ENCODE results near the gene KCNAB2.
"Not testable (repeated sequence)": the region's sequence is repeated elsewhere in the genome, so short reads cannot be mapped to it uniquely, and the experiment has no call there.

KCNAB2 gene

DNA sequence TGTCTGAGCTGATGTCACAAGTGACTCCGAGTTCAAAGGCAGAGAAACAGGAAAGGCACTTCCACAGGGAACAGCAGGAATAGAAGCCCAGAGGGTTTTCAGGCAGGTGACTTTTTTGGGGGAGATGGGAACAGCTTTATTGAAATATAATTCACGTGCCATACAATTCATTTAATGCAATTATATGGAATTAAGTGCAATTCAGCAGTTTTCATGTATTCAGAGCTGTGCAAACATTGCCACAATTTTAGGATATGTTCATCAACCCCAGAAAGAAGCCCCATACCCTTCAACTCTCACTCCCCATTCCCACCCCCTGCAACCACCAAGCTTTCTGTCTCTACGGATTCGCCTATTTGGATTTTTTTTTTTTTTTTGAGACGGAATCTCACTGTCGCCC lies 17.0 kb downstream of the KCNAB2 start:
- DNase-seq: no peak

DNA sequence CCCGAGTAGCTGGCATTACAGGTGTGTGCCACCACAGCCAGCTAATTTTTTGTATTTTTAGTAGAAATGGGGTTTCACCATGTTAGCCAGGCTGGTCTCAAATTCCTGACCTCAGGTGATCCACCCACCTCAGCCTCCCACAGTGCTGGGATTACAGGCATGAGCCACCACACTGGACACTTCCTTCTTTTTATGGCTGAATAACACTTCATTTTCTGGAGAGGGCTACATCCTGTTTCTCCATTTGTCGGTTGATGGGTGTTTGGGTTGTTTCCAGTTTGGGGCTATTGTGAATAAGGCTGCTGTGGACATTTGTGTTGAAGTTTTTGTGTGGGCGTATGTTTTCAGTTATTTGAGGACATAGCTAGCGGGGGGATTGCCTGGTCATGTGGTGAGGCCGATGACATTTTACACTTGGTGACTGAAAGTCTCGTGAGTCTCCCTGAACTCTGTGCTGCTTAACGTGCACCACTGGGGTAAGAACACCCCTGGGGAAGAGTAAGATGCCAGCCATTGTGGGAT lies 17.9 kb downstream of the KCNAB2 start:
- not testable (repeated sequence) for DNase-seq

DNA sequence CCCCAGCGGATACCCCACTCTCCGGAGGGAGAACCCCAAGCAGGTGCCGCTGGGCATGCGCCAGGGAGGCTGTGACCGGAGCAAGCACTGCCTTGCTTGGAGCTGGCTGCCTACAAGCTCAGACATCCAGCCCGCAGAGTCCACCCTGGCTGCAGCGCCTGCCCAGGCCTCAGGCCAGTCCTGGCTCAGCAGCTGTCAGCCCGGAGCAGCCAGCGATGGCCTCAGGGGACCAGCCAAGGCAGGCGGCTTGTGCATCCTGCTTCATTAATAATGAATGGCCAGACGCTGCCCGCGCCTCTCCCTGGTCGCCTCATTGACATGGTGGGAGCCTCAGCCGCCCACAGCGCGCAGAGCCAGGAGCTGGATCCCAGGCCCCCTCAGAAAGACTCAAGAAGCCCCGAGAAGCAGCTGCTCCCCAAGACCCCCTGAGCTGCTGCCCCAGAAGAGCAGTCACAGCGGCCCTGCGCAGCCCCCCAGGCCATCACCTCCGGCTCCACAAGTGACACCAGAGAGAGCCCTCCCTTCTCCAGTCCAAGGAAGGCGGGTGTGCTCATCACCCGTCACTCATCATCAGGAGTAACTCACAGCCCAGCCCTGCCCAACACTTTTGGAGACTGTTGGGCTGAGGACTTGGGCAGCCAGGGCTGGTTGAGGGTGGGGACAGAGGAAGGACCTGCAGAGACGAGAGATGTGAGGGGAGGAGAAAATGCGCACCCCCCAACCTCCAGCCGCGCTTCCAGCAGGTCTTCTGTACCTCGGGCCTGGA lies 19.6 kb downstream of the KCNAB2 start:
- no peak for DNase-seq

DNA sequence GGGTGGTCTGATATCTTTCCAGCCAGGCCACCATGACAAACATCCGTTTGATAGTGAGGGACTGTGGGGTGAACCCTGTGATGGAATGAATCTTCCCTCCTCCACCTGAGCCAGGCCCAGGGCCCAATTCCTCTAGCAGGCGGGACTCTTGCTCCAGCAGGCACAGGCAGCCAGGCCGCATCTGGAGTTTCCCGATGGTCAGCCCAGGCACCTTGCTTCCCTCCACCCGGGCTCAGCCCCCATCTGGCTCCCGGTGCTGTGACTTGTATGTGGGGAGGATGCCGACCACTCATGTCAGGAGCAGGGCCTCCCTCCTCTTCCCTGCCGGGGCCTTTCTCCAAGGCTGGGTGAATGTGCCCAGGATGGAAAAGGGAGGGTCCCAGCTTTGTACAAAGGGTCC lies 21.0 kb downstream of the KCNAB2 start:
- no peak for DNase-seq

DNA sequence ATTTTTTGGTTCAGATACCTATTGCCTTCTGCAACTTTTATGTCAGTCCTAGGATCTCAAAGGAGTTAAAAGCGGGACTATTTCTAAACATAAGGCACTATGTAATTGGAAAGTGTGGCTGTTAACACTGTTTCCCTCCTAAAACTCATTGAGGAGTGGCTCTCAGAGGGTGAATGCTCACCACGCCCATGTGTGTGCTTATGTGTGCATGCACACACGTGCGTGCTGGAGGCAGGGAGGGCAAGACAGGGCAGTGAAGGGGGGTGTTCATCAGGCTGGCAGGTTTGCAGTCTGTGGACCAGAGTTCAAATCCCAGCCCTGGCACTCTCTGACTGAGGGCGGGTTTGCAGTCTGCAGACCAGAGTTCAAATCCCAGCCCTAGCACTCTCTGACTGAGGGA lies 22.4 kb downstream of the KCNAB2 start:
- DNase-seq: no peak

DNA sequence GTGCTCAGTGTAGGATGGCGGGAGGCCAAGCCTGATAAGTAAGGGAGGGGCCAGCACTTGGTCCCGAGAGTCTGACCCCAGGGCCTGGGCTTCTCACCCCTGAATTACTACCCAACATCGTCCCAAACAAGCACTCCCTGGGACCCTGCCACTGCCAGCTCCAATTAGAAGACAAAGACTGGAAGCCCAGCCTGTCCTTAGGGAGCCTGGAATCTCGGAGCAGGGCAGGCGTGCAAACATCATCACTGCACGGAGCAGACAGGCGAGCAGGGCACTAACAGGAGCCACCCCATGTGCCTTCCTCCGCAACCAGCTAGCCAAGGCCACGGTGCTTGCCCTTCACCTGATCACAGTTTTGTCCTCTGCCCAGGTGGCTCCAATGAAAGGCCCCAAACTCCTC lies 23.2 kb downstream of the KCNAB2 start:
- DNase-seq: no peak

DNA sequence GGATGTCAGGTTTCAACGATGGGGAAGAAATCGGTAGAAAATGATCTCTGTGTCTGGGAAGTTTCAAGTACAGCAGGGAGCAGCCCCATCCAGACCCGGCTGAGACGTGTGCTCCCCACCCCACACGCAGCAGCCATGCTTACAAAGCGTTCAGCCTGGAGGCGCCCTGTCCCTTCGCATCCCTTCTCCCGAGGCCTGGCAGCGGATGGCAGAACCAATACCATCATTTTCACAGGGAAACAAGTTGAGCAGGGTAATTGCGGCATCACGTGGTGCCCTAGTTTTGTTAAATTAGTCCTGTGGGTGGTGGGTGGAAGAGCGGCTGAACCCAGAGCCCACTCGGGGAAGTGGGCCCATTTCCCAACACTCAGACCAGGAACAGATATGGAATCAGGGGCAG lies 23.9 kb downstream of the KCNAB2 start:
- no peak for DNase-seq

DNA sequence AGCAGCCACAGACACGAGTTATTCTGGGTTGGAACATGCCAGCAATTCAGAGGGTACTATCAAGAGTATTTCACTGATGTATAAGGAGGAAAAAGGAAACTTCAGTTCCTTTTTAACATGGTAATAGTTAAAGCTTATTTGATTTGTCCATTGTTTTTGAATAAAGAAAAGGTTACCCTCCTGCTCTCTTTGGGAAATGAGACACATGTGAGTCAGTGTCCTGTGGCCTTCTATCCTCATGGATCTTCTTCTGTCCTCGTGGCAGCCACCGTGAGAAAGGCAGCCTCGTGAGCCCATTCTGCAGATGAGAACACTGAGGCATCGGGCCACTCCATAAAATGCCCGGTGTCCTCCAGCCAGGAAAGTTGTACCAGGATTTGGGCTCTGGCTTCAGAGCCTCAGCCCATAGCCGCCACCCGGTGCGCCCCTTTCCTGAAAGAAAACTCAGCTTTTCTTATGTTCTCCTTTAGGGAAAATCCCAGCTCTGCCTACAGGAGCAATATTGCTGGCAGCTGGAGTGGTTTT lies 24.8 kb downstream of the KCNAB2 start:
- DNase-seq: no peak

DNA sequence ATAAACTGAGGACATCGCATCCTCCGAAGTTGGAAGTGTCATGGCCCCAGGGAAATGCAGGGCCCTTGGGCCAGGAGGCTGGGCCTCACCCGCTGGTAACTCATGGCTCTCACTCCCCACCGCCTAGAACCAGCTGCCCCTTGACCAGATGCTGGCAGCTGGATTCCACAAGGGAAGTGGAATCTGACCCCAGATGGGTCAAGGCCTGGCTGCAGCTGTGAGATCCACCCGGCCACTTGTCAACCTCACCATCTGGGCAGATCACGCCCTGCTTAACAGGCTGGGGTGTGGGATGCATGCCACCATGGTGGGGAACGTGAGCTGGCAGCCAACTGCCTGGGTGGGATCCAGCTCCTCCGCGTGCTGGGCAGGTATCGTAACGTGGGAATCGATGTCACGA lies 25.5 kb downstream of the KCNAB2 start:
- no peak for DNase-seq

DNA sequence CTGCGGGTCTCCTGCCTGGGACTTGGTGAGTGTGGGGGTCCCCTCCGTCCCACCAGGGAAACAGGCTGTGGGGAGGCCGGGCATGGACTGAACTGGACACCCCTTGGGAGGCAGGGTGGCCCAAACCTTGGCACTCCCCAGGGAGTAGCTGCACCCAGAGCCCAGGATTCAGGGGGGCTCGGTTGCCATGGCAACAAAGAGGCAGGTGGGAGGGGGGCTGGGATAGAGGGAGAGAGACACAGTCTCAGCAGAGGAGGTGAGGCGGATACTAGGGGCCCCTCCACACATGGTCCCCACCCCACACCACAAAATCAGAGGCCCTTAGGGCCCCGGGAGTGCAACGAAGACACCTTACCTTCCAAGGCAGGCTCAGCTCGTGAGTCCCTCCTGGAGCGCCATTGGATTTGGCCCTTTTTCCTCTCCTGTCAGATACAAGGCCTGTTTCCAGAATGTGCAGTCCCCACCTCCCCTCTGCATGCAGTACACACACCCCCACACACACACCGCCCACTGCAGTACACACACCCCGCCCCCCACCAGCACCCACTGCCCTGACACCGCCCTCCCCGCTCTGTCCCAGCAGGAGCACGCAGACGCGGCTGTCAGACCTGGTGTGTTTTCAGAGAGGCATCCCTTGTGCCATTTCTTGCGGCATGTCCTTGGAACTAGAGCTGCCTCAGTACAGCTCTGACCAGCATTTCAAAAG lies 27.2 kb downstream of the KCNAB2 start:
- DNase-seq: no peak

DNA sequence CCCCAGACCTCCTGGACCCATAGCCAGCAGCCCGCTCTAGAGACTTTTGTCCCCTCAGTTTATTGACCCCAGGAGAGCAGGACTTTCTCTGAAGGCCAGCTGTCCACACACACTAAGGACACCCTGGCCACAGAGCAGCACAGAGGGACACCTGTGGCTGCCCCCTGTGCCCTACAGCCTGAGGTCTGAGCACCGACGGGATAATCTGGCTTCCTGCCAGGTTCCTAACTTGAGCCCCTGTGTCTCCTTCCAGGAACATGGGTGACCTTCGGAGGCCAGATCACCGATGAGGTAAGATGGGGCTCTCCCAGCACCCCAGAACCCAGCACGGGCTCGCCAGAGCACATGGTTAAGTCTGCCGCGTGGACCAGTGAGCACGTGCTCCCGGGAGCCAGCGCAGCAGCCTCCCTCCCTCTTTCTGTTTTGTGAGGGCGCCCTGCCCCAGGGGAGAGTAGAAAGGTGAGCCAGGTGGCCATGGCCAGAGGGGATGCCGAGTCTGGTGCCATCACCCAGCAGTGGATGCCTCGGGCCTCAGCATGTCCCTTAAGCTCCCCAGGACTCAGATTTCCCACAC lies 27.9 kb downstream of the KCNAB2 start:
- DNase-seq: no peak

DNA sequence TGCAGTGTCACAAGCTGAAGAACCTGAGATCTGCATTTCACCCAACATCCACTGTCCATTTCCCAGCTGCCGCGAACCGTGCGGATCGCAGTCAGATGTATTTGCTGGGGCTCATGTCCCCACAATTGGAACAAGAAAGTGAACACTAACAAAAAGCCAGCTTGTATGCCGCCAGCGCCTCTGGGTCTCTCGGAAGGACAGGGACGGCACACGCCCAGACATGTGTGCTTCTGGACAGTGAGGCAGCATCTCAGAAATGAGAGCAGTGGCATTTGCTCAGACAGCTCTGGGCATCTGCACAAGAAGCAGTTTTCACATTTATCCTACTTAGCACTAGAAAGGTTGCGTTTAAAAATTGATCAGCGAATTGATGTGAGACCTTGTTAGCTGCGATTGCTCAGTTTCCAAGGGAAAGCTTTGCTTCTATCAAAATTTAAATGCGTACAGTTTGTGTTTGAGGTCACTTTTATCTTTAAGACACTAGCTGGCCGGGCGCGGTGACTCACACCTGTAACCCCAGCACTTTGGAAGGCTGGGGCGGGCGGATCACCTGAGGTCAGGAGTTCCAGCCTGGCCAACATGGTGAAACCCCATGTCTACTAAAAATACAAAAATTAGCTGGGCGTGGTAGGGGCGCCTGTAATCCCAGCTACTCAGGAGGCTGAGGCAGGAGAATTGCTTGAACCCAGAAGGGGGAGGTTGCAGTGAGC lies 28.7 kb downstream of the KCNAB2 start:
- no peak for DNase-seq

DNA sequence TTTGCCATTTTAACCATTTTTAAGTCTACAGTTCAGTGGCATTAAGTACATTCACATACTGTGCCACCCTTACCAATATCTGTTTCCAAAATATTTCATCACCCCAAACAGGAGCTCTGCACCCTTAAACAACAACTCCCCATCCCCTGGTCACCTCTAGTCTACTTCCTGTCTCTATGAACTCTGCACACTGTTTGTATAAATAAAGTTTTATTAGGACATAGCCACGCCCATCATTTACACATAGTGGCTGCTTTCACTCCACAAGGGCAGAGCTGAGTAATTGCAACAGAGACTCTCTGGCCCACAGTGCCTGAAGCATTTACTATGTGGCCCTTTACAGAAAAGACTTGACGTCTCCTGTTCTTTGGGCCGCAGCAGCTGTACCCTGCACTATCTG lies 30.1 kb downstream of the KCNAB2 start:
- DNase-seq: no peak

DNA sequence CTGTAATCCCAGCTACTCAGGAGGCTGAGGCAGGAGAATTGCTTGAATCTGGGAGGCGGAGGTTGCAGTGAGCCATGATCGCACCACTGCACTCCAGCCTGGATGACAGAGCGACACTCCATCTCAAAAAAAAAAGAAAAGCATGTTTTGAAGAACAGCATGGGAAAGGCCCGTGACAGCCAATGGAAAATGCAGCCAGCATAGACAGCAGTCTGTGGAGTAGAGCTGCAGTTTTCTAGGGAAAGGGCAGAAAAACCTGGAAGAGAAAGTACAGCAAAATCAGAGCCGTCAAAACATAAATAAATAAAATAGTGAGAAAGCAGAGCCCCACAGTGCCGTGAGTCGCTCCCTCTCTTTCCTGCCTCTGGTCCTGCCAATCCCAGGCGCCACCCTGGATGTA lies 31.4 kb downstream of the KCNAB2 start:
- not testable (repeated sequence) for DNase-seq

DNA sequence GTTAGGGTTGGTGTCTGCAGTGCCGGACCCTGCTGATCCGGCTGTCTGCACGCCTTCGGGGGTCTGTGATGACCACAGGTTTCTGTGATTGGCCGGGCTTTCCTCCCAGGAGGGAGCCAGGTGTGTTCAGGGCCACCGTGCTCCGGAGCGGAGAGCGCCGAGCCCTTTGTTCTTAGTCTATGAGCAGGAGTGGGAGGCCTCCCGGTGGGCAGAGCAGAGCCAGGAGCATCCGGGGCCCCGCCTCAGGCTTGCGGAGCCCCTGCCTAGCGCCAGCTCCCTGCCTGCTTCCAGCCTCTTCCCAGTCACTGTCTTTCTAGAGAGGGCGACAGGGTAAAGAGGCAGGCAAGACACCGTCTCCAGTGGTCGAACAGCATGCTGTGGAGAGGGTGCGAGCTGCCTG lies 31.8 kb downstream of the KCNAB2 start:
- DNase-seq: no peak

DNA sequence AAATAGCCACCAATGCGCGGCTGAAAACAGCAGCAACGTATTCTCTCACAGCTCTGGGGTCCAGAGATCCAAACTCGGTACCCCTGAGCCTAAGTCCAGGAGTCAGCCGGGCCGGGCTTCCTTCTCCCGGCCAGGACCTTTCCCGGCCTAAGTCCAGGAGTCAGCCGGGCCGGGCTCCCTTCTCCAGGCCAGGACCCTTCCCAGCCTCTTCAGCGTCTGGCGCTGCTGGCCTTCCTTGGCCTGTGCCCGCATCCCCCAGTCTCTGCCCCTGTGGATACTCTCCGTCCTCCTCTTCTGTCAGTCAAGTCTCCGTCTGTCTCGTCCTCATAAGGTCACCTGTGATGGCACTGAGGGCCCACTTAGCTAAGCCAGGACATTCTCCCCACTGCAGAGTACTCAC lies 32.2 kb downstream of the KCNAB2 start:
- no peak for DNase-seq

DNA sequence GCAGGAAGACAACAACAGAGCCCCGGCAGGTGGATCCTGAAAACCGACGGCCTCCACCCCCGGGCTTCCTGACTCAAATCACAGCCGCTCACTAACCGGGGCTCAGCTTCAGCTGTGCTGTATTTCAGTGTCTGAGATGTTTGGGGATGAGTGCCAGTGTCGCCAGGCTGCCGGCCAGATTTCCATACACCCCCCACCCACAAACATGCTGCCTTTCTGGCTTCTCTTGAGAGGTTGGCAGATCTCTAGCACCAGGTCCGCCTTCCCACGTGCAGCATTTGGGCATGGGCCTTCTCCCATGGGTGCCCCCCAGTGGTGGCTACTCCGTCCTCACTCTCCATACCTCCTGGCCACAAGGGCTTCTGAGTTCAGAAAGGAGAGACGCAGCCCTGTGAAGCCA lies 34.8 kb downstream of the KCNAB2 start:
- no peak for DNase-seq

DNA sequence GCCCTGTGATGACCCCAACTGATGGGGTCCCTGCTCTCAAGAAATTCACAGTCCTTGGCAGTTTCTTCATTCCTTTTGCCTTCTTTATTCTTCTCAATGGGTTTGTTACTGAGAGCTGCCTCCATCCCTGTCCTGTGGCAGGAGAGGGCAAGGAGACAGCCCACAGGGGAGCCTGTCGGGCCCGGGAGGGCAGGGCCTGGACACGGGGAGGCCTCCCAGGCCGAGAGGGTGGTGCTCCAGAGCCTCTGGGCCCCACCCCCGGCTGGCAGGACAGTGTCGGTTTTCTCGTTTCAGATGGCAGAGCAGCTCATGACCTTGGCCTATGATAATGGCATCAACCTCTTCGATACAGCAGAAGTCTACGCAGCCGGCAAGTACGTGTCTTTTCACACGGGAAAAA lies 36.2 kb downstream of the KCNAB2 start:
- no peak for DNase-seq

DNA sequence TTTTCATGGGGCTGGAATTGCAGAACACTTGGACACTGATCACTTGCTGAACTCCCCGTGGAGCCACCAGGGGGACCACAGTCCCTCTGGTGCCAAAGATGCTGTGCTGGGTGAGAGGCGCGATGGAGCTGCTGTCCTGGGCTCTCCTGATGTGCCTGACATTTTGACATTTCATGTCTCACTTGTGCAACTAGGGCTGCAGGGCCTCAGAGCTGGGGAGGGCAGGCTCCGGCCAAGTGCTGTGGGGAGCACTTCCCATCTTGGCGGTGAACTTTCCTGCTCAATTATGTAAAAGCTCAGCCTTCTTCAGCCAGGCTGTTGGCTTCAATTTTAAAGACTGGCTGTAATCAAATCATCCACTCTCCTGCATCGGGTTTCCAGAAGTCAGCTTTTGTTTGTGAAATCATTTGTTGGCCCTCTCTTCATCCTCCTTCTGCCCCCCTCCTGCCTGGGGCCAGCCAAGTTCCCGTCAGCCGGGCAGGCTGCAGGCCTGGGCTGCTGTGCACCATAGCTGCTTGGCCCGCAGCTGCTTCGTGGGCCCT lies 36.8 kb downstream of the KCNAB2 start:
- DNase-seq: peak; percentile 11

DNA sequence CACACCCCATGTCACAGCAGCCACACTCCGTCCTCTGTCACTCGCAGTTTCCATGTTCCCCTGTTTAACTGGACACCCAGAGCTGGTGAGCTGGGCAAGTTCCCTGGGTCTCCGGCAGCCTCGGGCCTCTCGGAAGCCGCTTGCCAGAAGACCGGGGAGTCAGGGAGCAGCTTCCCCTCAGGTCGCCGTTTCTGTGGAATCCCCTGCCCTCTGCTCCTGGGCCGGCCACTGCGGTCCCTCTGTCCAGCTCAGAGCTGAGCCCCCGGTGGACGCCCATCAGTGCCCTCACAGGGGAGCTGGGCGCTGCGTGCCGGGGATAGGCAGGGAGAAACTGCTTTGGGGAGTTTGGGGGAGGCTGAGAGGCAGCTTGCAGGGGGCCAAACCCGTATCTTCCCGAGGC lies 37.7 kb downstream of the KCNAB2 start:
- DNase-seq: no peak

DNA sequence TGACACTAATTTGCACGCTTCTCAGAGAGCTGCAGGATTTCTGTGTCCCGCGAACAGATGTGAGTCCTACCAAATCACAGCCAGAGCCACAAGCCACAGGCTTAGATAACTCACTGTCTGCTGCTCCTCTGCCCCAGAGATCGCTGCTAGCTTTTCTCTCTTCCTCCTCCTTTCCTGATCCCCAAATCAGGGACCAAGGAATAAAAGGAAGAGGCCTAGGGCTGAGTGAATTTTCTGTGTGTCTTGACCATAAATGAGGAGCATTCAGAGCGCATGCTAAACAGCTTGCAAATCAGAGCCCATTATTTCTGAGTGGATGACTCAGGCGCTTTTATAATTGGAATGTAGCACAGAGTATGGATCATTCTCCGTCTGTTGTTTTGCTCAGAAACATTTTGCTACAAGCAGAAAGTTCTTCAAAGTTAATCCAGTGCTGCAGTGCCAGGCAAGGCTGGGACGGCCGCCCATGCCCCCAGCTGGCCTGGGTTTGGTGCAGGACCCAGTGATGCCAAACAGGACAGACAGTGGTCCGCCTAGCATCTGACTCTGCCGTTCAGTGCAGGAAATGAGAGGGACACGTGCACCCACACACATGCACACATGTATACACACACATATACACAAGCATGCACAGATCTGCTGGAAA lies 38.2 kb downstream of the KCNAB2 start:
- peak; percentile 50 for DNase-seq

DNA sequence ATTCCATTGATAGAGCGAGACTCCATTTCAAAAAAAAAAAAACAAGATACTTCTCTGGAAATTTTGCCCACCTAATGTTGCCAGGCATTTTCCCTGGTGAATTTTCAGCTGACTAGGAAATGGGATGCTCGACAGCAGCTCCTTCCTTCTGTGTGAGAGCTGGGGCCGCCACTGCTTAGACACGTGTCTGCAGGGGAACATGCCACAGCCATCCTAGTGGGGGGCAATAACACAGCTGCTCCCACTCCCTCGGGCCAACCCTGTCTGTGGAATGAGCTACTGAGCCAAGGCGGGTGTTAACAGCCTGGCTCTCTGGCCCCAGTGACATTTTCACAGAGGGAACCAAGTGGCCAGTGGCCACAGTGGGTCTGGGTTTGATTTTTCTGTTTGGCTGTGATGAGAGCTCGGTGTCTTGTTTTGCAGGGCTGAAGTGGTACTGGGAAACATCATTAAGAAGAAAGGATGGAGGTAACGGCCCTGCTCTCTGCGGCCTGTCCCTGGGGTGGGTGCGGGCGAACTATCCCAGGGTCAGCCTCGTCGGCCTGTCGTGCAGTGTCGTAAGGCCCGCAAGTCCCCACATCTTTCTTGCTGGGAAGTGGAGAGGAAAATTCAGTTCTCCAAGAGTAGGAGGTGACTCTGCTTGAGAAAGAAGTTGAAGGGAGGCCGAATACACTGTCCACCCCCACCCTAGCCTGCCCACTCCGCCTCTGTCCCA lies 39.2 kb downstream of the KCNAB2 start:
- no peak for DNase-seq
